ENCODE data around the gene SPARCL1. TPM values are rescaled to one million over a fixed set of nuclear protein-coding genes. Genes with fewer than 3 reads are reported as not detected.
"Not testable (repeated sequence)": the region's sequence is repeated elsewhere in the genome, so short reads cannot be mapped to it uniquely, and the experiment has no call there.

Gene SPARCL1, protein sequence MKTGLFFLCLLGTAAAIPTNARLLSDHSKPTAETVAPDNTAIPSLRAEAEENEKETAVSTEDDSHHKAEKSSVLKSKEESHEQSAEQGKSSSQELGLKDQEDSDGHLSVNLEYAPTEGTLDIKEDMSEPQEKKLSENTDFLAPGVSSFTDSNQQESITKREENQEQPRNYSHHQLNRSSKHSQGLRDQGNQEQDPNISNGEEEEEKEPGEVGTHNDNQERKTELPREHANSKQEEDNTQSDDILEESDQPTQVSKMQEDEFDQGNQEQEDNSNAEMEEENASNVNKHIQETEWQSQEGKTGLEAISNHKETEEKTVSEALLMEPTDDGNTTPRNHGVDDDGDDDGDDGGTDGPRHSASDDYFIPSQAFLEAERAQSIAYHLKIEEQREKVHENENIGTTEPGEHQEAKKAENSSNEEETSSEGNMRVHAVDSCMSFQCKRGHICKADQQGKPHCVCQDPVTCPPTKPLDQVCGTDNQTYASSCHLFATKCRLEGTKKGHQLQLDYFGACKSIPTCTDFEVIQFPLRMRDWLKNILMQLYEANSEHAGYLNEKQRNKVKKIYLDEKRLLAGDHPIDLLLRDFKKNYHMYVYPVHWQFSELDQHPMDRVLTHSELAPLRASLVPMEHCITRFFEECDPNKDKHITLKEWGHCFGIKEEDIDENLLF
- 0.91 TPM for polyA plus RNA-seq (2012; ENCODE audit: insufficient read depth, insufficient read length, low read depth)

DNA sequence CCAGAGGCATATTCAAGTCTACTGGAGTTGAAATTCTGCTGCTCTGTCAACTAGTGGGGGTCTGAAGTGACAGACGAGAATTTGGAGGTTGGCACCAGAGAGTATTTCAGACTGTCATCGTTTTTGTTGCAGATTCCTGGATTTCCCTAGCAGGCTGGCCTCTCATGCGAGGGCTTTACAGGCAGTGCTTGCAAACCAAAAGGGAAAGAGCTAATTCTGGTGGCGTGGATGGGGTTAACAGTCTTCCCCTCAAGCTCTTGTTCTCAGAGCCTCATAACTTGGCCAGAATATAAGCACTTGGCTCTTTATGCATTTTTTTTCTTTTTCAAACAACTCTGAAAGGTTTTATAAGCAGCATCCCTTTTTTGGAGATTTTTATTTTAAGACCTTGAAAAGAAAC lies at the start of gene SPARCL1:
Gene SPARCL1 (minus strand): TSS at position 190 of the 400 bp plus-strand sequence. CDS start 29,802 bp downstream, outside the sequence.
- Histone ChIP-seq H3K4me3 (ENCODE audit: low read depth, low read length) (no peak within 1 kb of the TSS), H3K36me3 (no peaks in the 10 kb centered on the region), H3K9me3 (no peaks in the 10 kb centered on the region), H3K27me3 (no peaks in the 10 kb centered on the region), H3K4me1 (peaks cover 29% of the 10 kb centered on the region)
- TF ChIP-seq, protein P1, sequence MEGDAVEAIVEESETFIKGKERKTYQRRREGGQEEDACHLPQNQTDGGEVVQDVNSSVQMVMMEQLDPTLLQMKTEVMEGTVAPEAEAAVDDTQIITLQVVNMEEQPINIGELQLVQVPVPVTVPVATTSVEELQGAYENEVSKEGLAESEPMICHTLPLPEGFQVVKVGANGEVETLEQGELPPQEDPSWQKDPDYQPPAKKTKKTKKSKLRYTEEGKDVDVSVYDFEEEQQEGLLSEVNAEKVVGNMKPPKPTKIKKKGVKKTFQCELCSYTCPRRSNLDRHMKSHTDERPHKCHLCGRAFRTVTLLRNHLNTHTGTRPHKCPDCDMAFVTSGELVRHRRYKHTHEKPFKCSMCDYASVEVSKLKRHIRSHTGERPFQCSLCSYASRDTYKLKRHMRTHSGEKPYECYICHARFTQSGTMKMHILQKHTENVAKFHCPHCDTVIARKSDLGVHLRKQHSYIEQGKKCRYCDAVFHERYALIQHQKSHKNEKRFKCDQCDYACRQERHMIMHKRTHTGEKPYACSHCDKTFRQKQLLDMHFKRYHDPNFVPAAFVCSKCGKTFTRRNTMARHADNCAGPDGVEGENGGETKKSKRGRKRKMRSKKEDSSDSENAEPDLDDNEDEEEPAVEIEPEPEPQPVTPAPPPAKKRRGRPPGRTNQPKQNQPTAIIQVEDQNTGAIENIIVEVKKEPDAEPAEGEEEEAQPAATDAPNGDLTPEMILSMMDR (IDR thresholded peaks at IDR 0.05; ENCODE audit: low read depth, low read length): no peak
- DNase-seq: no peak

DNA sequence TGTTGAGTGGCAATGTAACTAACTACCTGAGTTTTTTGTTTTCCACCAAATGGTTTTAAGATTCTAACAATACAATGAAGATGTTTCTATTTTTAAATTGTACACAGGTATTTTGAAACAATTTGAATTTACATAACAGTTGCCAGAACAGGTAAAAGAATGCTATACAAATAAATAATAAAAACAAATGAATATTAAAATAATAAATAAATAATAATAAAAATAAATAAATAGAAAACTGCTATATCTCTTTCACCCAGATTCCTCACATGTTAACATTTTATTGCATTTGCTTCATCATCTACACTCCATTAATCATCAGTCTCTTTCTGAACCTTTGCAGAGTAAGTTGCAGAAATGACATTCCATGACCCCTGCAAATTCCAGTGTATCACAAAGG lies 46.8 kb upstream of the SPARCL1 start:
- Histone ChIP-seq H3K4me1 (peaks cover 6% of the 10 kb centered on the region; the same call in 1 of the 2 replicates), H3K9me3 (no peaks in the 10 kb centered on the region), H3K36me3 (no peaks in the 10 kb centered on the region), H3K4me3 (ENCODE audit: low read depth, low read length) (no peak overlapping the region), H3K27me3 (no peaks in the 10 kb centered on the region)
- DNase-seq: no peak
- TF ChIP-seq, protein P1 (IDR thresholded peaks at IDR 0.05; ENCODE audit: low read depth, low read length): no peak

DNA sequence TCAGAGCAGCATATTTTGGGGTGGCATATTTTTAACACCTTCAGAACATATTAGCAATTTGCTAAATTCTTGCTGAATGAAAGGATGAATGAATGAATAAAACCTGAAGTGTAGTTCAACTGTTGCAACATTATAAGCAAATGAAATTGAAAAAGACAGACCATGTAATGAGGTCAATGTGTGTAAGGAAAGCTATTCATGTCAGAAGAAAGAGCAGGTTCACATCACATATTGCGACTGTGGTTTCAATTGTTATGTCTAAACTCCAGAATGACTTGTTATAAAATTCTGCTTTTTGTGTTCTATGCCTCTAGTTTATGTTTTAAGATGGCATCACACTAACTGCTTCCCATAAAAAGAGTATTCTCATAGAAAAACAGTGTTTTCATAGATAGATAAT lies 46.2 kb upstream of the SPARCL1 start:
- peaks cover 6% of the 10 kb centered on the region; the same call in 1 of the 2 replicates for H3K4me1 ChIP-seq
- TF ChIP-seq, protein P1 (IDR thresholded peaks at IDR 0.05; ENCODE audit: low read depth, low read length): no peak
- no peaks in the 10 kb centered on the region for H3K36me3 ChIP-seq
- no peak overlapping the region for H3K4me3 ChIP-seq (ENCODE audit: low read depth, low read length)
- H3K27me3 ChIP-seq: no peaks in the 10 kb centered on the region
- no peaks in the 10 kb centered on the region for H3K9me3 ChIP-seq
- no peak for DNase-seq

DNA sequence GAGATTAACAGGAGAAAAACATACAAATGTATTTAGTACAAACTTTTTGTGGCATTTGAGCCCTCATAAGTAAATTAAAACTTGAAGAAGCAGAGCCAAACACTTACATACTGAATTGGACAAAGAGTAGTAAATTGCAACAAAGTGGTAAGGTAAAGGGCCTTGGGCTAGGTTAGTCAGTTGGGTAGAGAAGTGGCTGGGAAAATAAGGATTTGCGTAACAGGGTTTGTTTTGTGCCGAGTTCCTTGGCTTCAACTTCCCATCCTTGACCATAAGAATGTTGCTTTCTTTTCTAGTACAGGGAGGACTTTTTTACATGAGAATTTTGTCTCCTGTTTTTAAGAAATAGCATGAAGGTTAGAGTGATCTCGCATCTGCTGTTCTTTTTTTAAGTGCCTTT lies 45.8 kb upstream of the SPARCL1 start:
- Histone ChIP-seq H3K27me3 (no peaks in the 10 kb centered on the region), H3K36me3 (no peaks in the 10 kb centered on the region), H3K9me3 (no peaks in the 10 kb centered on the region), H3K4me1 (peaks cover 6% of the 10 kb centered on the region; the same call in 1 of the 2 replicates), H3K4me3 (ENCODE audit: low read depth, low read length) (no peak overlapping the region)
- no peak for DNase-seq
- TF ChIP-seq, protein P1 (IDR thresholded peaks at IDR 0.05; ENCODE audit: low read depth, low read length): no peak

DNA sequence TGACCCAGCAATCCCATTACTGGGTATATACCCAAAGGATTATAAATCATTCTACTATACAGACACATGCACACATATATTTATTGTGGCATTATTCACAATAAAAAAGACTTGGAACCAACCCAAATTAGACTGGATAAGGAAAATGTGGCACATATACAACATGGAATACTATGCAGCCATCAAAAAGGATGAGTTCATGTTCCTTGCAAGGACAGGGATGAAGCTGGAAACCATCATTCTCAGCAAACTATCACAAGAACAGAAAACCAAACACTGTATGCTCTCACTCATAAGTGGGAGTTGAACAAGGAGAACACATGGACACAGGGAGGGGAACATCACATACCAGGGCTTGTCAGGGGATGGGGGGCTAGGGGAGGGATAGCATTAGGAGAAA lies 45.2 kb upstream of the SPARCL1 start:
- H3K4me3 ChIP-seq (ENCODE audit: low read depth, low read length); H3K27me3 ChIP-seq; DNase-seq; H3K36me3 ChIP-seq; H3K9me3 ChIP-seq; H3K4me1 ChIP-seq: not testable (repeated sequence)

DNA sequence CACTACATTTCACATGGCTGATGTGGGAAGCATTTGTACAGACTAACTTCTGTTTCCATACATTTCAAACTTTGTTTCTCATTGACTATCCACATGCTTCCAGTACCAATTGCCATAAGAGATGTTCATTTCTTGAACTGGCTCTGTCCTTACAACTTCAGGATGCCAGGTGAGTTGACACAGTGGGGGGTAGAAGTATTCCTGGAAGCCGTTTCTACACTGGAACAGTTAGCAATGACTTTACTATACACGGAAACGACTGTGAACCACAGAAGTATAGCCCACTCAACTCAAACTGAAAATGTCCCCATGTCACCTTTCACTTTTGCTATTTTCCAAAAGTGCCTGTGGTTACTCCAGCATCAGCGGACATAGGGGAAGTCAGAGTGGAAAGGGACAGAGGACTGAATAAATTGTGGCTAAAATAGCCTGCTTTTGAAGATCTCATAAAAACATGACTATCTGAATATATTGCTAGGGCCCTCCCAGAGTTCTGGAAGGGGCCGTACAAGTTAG lies 41.2 kb upstream of the SPARCL1 start:
- no peaks in the 10 kb centered on the region for H3K36me3 ChIP-seq
- H3K27me3 ChIP-seq: no peaks in the 10 kb centered on the region
- DNase-seq: no peak
- H3K4me3 ChIP-seq (ENCODE audit: low read depth, low read length): no peak overlapping the region
- H3K4me1 ChIP-seq: no peaks in the 10 kb centered on the region
- no peaks in the 10 kb centered on the region for H3K9me3 ChIP-seq
- TF ChIP-seq, protein P1 (IDR thresholded peaks at IDR 0.05; ENCODE audit: low read depth, low read length): no peak
